WI38 (cell line): ENCODE results near the gene DENND6A.

Experiments used
- H3K4me3 ChIP-seq: 2 replicates; pipeline ENCODE4 v1.5.1; 2011; ENCODE audit warnings: low read depth, mild to moderate bottlenecking, control low read depth, low read length
- TF ChIP-seq, protein P1 (sequence below): IDR thresholded peaks from 2 replicates; pipeline ENCODE4 v1.5.1; 2012; ENCODE audit warnings: low read depth, mild to moderate bottlenecking, control low read depth, low read length

DENND6A gene

DNA sequence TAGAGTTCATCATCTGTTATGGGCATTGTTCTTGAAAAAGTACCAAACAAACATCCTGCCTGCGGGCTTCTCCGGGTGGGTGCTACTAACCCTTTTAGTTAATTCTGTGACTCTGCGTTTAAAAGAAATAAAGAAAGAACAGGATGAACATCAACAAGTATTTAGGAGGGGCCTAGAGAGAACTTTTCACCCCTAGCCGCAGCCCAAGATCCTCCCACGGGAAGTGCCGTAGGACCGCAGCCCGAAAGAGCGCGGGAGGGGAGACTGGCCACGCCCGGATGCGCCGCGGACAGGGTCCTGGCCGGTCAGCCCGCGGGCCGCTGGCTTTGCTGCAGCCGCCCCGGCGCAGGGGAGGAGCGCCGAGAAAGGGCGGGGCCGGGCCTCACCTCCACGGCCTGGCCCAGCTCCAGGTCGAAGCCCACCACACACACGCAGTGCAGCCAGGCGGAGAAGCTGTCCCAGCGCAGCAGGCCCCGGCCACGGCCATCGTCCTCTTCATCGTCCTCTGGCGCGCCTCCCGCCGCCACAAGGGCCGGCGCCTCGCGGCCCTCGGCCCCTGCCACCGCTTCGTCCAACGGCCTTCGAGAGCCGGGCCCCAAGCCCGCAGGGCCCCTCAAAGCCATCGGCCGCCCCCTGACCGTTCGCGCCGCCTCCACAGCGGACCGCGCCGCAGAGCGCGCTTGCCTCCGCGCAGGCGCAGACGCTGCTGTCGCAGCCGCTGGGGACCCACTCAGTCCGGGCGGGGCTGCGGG lies at the start of gene DENND6A:
DENND6A (minus strand) TSS at position 682 of the 752 bp plus-strand sequence; CDS start at position 623, 59 bp downstream.
- TF ChIP-seq, protein P1, sequence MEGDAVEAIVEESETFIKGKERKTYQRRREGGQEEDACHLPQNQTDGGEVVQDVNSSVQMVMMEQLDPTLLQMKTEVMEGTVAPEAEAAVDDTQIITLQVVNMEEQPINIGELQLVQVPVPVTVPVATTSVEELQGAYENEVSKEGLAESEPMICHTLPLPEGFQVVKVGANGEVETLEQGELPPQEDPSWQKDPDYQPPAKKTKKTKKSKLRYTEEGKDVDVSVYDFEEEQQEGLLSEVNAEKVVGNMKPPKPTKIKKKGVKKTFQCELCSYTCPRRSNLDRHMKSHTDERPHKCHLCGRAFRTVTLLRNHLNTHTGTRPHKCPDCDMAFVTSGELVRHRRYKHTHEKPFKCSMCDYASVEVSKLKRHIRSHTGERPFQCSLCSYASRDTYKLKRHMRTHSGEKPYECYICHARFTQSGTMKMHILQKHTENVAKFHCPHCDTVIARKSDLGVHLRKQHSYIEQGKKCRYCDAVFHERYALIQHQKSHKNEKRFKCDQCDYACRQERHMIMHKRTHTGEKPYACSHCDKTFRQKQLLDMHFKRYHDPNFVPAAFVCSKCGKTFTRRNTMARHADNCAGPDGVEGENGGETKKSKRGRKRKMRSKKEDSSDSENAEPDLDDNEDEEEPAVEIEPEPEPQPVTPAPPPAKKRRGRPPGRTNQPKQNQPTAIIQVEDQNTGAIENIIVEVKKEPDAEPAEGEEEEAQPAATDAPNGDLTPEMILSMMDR = no peak
- H3K4me3 ChIP-seq = peak within 1 kb of the TSS; percentile 83

DNA sequence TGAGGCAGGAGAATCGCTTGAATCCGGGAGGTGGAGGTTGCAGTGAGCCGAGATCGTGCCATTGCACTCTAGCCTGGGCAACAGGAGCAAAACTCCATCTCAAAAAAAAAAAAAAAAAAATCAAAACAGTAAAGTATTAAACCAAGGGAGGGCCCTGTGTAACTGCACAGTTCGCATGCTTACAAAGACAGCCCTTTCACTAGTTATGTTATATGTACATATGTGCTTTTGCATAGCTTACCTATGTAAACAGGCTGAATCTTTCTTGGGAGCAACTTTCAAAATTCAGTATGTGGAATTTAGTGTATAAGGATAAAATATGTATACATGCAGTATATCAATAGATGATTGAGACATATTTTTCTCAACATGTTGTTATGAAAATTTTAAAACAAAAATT lies 47.1 kb upstream of the DENND6A start:
- TF ChIP-seq, protein P1 = no peak
- no peak overlapping the region for H3K4me3 ChIP-seq

- H3K4me3 ChIP-seq = no peak overlapping the region
- TF ChIP-seq, protein P1 = no peak
Observed at GRCh38 chr3:57738391-57738790, 45.5 kb upstream of the DENND6A start.

GRCh38 chr3:57737840-57738239 lies 45.0 kb upstream of the DENND6A start:
- TF ChIP-seq, protein P1 = no peak
- no peak overlapping the region for H3K4me3 ChIP-seq

- H3K4me3 ChIP-seq = no peak overlapping the region
Observed at GRCh38 chr3:57735405-57735804, 42.5 kb upstream of the DENND6A start.

GRCh38 chr3:57733790-57734189 lies 40.9 kb upstream of the DENND6A start:
- TF ChIP-seq, protein P1 = no peak
- H3K4me3 ChIP-seq = no peak overlapping the region

More at GRCh38 chr3:57735405-57735804, 42.5 kb upstream of the DENND6A start:
- TF ChIP-seq, protein P1 = no peak

DNA sequence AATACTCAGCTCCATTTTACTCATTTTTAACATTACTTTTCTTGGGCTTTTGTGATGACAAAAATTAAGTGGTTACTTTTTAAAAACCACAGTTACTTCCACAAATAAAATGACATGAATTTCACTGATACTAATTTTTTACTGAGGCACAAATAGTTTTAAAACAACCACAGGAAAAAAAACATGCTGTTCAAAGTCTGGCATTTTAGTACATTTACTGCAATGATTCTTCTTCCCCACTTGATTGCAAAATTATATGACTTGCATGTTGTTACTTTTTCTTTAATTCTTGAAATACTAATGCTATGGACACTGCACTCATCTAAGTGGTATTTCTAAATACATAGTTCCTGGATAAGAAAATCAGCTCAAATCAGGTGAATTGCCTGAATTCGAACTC lies 38.4 kb upstream of the DENND6A start:
- TF ChIP-seq, protein P1 = no peak

More for the DNA sequence above, 38.4 kb upstream of the DENND6A start:
- H3K4me3 ChIP-seq = no peak overlapping the region
